K562 (cell line): Measurements from ENCODE around the gene RPAP2. TPM values are rescaled to one million over a fixed set of nuclear protein-coding genes. Genes with fewer than 3 reads are reported as not detected.

ENCODE experiments used
- BCL6 ChIP-seq: fragments of 250-450 bp; sonication (Bioruptor Pico); IDR thresholded peaks from 2 replicates; pipeline ENCODE4 v1.4.0; 2020
- BMI1 ChIP-seq: fragments of 150-350 bp; IDR thresholded peaks from 2 replicates; pipeline ENCODE4 v1.6.1; 2014; ENCODE audit warnings: low read length
- CHD1 ChIP-seq: fragments of 200-600 bp; sonication (generic); IDR thresholded peaks from one replicate; pipeline ENCODE4 v1.6.1; 2012; ENCODE audit warnings: mild to moderate bottlenecking, moderate library complexity, low read length, inconsistent platforms
- ETV6 ChIP-seq, 3 experiments: fragments of 150-350 bp in 1 of 3; sonication (generic) in 1 of 3; formaldehyde crosslinking in 1 of 3; IDR thresholded peaks; 2 replicates each; pipeline versions ENCODE4 v1.6.1 to v1.8.0; 2014 to 2022; ENCODE audit warnings: borderline replicate concordance in 2 of 3, low read depth in 2 of 3, antibody characterized with exemption in 1 of 3, low read length in 1 of 3, mild to moderate bottlenecking in 1 of 3, missing genetic modification reagents in 1 of 3
- HOMEZ ChIP-seq: fragments of 250-450 bp; sonication (Bioruptor Pico); IDR thresholded peaks from 2 replicates; pipeline ENCODE4 v1.4.0; 2020; ENCODE audit warnings: mild to moderate bottlenecking, moderate library complexity
- JUNB ChIP-seq: fragments of 450-650 bp; formaldehyde crosslinking; conservative IDR thresholded peaks from 2 replicates; pipeline ENCODE4 v1.4.0; 2020; ENCODE audit warnings: mild to moderate bottlenecking
- MXD1 ChIP-seq: fragments of 250-450 bp; sonication (Bioruptor Pico); IDR thresholded peaks from 2 replicates; pipeline ENCODE4 v1.8.0; 2021; ENCODE audit warnings: borderline replicate concordance, mild to moderate bottlenecking, moderate library complexity; ENCODE audit not compliant: poor library complexity, severe bottlenecking
- MXI1 ChIP-seq: IDR thresholded peaks from 2 replicates; pipeline ENCODE4 v1.6.1; 2011; ENCODE audit warnings: low read depth, mild to moderate bottlenecking, improper control_type of control experiment, low read length
- PHF21A ChIP-seq: fragments of 450-650 bp; IDR thresholded peaks from 2 replicates; pipeline ENCODE4 v1.6.1; 2017; ENCODE audit warnings: low read depth, borderline replicate concordance
- SAP30 ChIP-seq: fragments of 200-600 bp; sonication (generic); IDR thresholded peaks from 2 replicates; pipeline ENCODE4 v1.6.1; 2012; ENCODE audit warnings: borderline replicate concordance, low read depth, mild to moderate bottlenecking, moderate library complexity, low read length, control low read depth, inconsistent platforms; ENCODE audit not compliant: insufficient read depth, poor library complexity, severe bottlenecking
- TAF7 ChIP-seq: fragments of 450-650 bp; IDR thresholded peaks from 2 replicates; pipeline ENCODE4 v1.6.1; 2016; ENCODE audit warnings: missing genetic modification characterization, missing compliant biosample characterization
- U2AF2 ChIP-seq: fragments of 200-400 bp; formaldehyde crosslinking; optimal IDR thresholded peaks from 2 replicates; pipeline ENCODE3; 2017; ENCODE audit warnings: low read depth, mild to moderate bottlenecking, low read length
- ZNF217 ChIP-seq: sonication (generic); formaldehyde crosslinking; IDR thresholded peaks from 2 replicates; pipeline ENCODE4 v1.8.0; 2022; ENCODE audit warnings: mild to moderate bottlenecking, missing genetic modification reagents
- ZNF311 ChIP-seq: fragments of 250-450 bp; sonication (Bioruptor Pico); IDR thresholded peaks from 2 replicates; pipeline ENCODE4 v1.4.0; 2020; ENCODE audit warnings: mild to moderate bottlenecking, moderate library complexity
- ZNF57 ChIP-seq: fragments of 450-650 bp; formaldehyde crosslinking; IDR thresholded peaks from 2 replicates; pipeline ENCODE4 v1.4.0; 2020; ENCODE audit warnings: mild to moderate bottlenecking, moderate library complexity
- ZNF766 ChIP-seq: fragments of 200-800 bp; sonication (Bioruptor generic); conservative IDR thresholded peaks from 2 replicates; pipeline ENCODE4 v1.6.1; 2016; ENCODE audit warnings: missing genetic modification characterization, missing compliant biosample characterization
- polyA plus RNA-seq, 8 experiments: library from polyadenylated mRNA; depleted of rRNA in 4 of 8; stranded (reverse) in 5 of 8; unstranded in 3 of 8; fragments of >200 nt; fragmentation: Nextera tagmentation in 2 of 8; fragmentation: Illumina TruSeq in 1 of 8; extraction: Ambion mirVana in 2 of 8; extraction: Trizol in 1 of 8; gene quantifications; 2 replicates each; pipeline versions ENCODE4 v1.2.1 to v1.2.3, GENCODE V29; 2011 to 2014; ENCODE audit warnings: inconsistent platforms in 1 of 8, missing spikeins in 1 of 8
- total RNA-seq, 7 experiments: library from RNA; depleted of rRNA in 6 of 7; stranded (reverse); fragments of >200 nt in 6 of 7; fragmentation: Illumina TruSeq in 2 of 7; extraction: Trizol in 2 of 7; gene quantifications; 2 replicates each; pipeline versions ENCODE4 v1.2.1 to v1.2.3, GENCODE V29; 2011 to 2021; ENCODE audit warnings: low replicate concordance in 1 of 7
- TF ChIP-seq, protein P1 (sequence below): sonication (generic); formaldehyde crosslinking; IDR thresholded peaks from 2 replicates; pipeline ENCODE4 v1.8.0; 2022; ENCODE audit warnings: mild to moderate bottlenecking, missing genetic modification reagents
- TF ChIP-seq, protein P2 (sequence below): fragments of 250-450 bp; sonication (Bioruptor Pico); IDR thresholded peaks from 2 replicates; pipeline ENCODE4 v1.4.0; 2020; ENCODE audit warnings: mild to moderate bottlenecking, moderate library complexity, borderline replicate concordance
- TF ChIP-seq, protein P3 (sequence below): fragments of 450-650 bp; formaldehyde crosslinking; IDR thresholded peaks from 2 replicates; pipeline ENCODE4 v1.4.0; 2020; ENCODE audit warnings: mild to moderate bottlenecking, moderate library complexity

The RPAP2 gene
- total and polyA plus RNA-seq, 9 of the 15 experiments (the other 6 are each of a cell fraction or from before 2014, with no cell fraction given), result 6.2 to 41.7 (median 28.7) TPM

DNA sequence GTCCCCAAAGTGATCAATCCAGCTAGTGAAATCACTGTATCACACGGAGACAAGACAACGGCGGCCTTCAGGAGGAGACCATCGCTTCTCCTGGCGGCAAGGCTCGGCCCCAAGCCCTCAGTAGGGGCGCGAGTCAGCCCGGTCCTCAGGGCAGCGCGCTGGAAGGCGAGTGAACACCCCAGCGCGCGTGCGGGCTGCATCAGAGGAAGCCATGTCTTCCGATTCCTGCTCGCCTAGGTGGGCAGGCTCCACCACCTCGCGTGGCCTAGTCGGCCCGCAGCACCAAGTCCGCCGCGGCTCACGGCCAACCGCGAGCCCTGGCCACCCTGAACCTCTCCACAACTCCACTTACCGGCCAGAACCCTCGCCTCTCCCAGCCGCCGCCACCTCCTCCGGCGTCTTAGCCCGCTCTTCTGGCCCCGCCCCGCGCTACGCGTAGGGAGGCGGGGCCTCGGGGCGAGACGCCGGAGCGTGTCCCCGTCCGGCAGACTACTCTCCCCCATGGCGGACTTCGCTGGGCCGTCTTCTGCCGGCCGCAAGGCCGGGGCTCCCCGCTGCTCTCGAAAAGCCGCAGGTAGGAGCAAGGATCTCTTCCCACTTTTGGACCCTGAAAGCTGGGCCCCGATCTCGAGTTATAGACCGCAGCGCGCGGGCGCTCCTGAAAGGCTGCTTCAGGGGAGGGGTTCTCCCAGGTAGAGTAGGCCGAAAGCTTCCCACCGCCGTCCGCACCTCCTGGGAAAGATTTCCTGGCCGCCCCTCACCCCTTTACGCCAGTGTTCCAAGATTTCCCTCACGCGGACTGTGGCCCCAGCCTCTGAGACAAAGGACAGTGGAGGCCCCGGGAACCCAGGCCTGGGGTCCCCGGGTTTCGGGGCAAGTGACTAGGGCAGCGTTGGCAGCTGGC, at the start of gene RPAP2, which contains the start of gene GLMN (continued):
- TF ChIP-seq HOMEZ (no peak), ETV6 (IDR thresholded peaks at IDR 0.05; ENCODE audit: borderline replicate concordance in 1 of 2, low read depth in 2 of 2, low read length in 1 of 2) (no peak), ETV6 (CRISPR knock-in tag; IDR thresholded peaks at IDR 0.05; ENCODE audit: borderline replicate concordance) (no peak), ZNF311 (no peak), SAP30 (peak; percentile 67), ZNF57 (no peak; the same call in 1 of the 2 replicates), ZNF217 (CRISPR knock-in tag) (no peak), BCL6 (CRISPR knock-in tag) (no peak), BMI1 (no peak), U2AF2 (no peak), MXI1 (no peak), CHD1 (no peak), ZNF766 (CRISPR knock-in tag) (no peak), JUNB (CRISPR knock-in tag) (no peak), PHF21A (no peak), TAF7 (peak; percentile 51), MXD1 (no peak)
- TF ChIP-seq, protein P1, sequence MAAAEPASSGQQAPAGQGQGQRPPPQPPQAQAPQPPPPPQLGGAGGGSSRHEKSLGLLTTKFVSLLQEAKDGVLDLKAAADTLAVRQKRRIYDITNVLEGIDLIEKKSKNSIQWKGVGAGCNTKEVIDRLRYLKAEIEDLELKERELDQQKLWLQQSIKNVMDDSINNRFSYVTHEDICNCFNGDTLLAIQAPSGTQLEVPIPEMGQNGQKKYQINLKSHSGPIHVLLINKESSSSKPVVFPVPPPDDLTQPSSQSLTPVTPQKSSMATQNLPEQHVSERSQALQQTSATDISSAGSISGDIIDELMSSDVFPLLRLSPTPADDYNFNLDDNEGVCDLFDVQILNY (CRISPR knock-in tag), result no peak
- TF ChIP-seq, protein P2, sequence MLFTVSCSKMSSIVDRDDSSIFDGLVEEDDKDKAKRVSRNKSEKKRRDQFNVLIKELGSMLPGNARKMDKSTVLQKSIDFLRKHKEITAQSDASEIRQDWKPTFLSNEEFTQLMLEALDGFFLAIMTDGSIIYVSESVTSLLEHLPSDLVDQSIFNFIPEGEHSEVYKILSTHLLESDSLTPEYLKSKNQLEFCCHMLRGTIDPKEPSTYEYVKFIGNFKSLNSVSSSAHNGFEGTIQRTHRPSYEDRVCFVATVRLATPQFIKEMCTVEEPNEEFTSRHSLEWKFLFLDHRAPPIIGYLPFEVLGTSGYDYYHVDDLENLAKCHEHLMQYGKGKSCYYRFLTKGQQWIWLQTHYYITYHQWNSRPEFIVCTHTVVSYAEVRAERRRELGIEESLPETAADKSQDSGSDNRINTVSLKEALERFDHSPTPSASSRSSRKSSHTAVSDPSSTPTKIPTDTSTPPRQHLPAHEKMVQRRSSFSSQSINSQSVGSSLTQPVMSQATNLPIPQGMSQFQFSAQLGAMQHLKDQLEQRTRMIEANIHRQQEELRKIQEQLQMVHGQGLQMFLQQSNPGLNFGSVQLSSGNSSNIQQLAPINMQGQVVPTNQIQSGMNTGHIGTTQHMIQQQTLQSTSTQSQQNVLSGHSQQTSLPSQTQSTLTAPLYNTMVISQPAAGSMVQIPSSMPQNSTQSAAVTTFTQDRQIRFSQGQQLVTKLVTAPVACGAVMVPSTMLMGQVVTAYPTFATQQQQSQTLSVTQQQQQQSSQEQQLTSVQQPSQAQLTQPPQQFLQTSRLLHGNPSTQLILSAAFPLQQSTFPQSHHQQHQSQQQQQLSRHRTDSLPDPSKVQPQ, result no peak
- TF ChIP-seq, protein P3, sequence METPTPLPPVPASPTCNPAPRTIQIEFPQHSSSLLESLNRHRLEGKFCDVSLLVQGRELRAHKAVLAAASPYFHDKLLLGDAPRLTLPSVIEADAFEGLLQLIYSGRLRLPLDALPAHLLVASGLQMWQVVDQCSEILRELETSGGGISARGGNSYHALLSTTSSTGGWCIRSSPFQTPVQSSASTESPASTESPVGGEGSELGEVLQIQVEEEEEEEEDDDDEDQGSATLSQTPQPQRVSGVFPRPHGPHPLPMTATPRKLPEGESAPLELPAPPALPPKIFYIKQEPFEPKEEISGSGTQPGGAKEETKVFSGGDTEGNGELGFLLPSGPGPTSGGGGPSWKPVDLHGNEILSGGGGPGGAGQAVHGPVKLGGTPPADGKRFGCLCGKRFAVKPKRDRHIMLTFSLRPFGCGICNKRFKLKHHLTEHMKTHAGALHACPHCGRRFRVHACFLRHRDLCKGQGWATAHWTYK (CRISPR knock-in tag), result peak; percentile 11; the same call in 1 of the 2 replicates
